H1 (cell line): Measurements from ENCODE around the gene PXDC1. TPM values are rescaled to one million over a fixed set of nuclear protein-coding genes. Genes with fewer than 3 reads are reported as not detected.

Experiments
- CTCF ChIA-PET: fragments of 300-600 bp; sonication (Branson Sonifier 250); formaldehyde crosslinking; loops from one replicate; lab custom pipeline; 2021; ENCODE audit not compliant: partially characterized antibody; lab: Charles Lee
- POLR2A ChIA-PET: fragments of 300-600 bp; sonication (Branson Sonifier 250); formaldehyde crosslinking; loops from one replicate; lab custom pipeline; 2021; ENCODE audit warnings: inconsistent platforms; ENCODE audit not compliant: partially characterized antibody; lab: Charles Lee
- DNase-seq, 2 experiments: peaks; one replicate each; pipeline versions ENCODE4 v3.0.0 to v3.0.0-alpha.2; 2010 to 2022; ENCODE audit warnings: low spot score in 2 of 2, low read depth in 1 of 2, mixed read lengths in 1 of 2
- FAIRE-seq: peaks from 2 replicates; lab custom pipeline; 2011; peaks lifted over from hg19 to GRCh38; lab: Jason Lieb, UNC
- H2AFZ ChIP-seq: 2 replicates; pipeline ENCODE4 v1.8.1; 2012; ENCODE audit warnings: low read length, inconsistent platforms
- H2AK5ac ChIP-seq: 2 replicates; pipeline ENCODE4 v1.6.1; 2013; ENCODE audit warnings: low read depth, low read length
- H2BK120ac ChIP-seq: replicated peaks from 2 replicates; pipeline ENCODE3; 2013; ENCODE audit warnings: low read depth, low read length, inconsistent platforms
- H2BK12ac ChIP-seq: 2 replicates; pipeline ENCODE4 v1.6.1; 2013; ENCODE audit warnings: low read depth, low read length
- H2BK15ac ChIP-seq: 2 replicates; pipeline ENCODE4 v1.6.1; 2013; ENCODE audit warnings: low read length
- H2BK20ac ChIP-seq: 2 replicates; pipeline ENCODE4 v1.6.1; 2013; ENCODE audit warnings: low read length
- H2BK5ac ChIP-seq: 2 replicates; pipeline ENCODE4 v1.6.1; 2013; ENCODE audit warnings: low read depth, low read length
- H3K14ac ChIP-seq: 2 replicates; pipeline ENCODE4 v1.6.1; 2013; ENCODE audit warnings: inconsistent platforms; ENCODE audit not compliant: insufficient read length
- H3K18ac ChIP-seq: 2 replicates; pipeline ENCODE4 v1.6.1; 2013; ENCODE audit warnings: low read length; ENCODE audit errors: extremely low read depth
- H3K23ac ChIP-seq: 2 replicates; pipeline ENCODE4 v1.6.1; 2013; ENCODE audit warnings: inconsistent platforms; ENCODE audit not compliant: insufficient read length
- H3K23me2 ChIP-seq: 2 replicates; pipeline ENCODE4 v1.6.1; 2013; ENCODE audit warnings: low read depth, low read length
- H3K27ac ChIP-seq: 2 replicates; pipeline ENCODE4 v1.6.1; 2011; ENCODE audit warnings: low read depth, low read length, inconsistent platforms
- H3K27me3 ChIP-seq, 4 experiments: replicated peaks in 1 of 4; 1 replicate in 1 of 4; 2 replicates in 3 of 4; pipeline versions ENCODE4 v1.6.1 to v1.8.1; 2011 to 2013; ENCODE audit warnings: low read length in 3 of 4, mild to moderate bottlenecking in 3 of 4, inconsistent platforms in 2 of 4, mixed read lengths in 2 of 4, moderate library complexity in 1 of 4; ENCODE audit not compliant: control insufficient read depth in 3 of 4, insufficient read depth in 3 of 4; ENCODE audit errors: extremely low read depth in 1 of 4
- H3K36me3 ChIP-seq, 4 experiments: 2 replicates each; pipeline versions ENCODE4 v1.6.1 to v1.8.1; 2011 to 2013; ENCODE audit warnings: mild to moderate bottlenecking in 4 of 4, low read length in 3 of 4, moderate library complexity in 2 of 4, control low read depth in 1 of 4, inconsistent platforms in 1 of 4; ENCODE audit not compliant: insufficient read depth in 4 of 4, control insufficient read depth in 2 of 4
- H3K4ac ChIP-seq: replicated peaks from 2 replicates; pipeline ENCODE3; 2013; ENCODE audit warnings: low read length, low read depth, mixed read lengths, inconsistent platforms; ENCODE audit not compliant: insufficient read length
- H3K4me1 ChIP-seq, 4 experiments: replicated peaks in 1 of 4; 1 replicate in 1 of 4; 2 replicates in 3 of 4; pipeline versions ENCODE4 v1.6.1 to v1.8.1; 2011 to 2013; ENCODE audit warnings: low read length in 3 of 4, inconsistent platforms in 2 of 4, mixed read lengths in 1 of 4; ENCODE audit not compliant: insufficient read depth in 4 of 4, control insufficient read depth in 3 of 4
- H3K4me2 ChIP-seq, 2 experiments: 2 replicates each; pipeline versions ENCODE4 v1.6.1 to v1.8.1; 2011 to 2013; ENCODE audit warnings: low read depth in 2 of 2, low read length in 2 of 2, control low read depth in 1 of 2, inconsistent platforms in 1 of 2, mild to moderate bottlenecking in 1 of 2; ENCODE audit not compliant: insufficient read depth in 1 of 2
- H3K4me3 ChIP-seq, 4 experiments: fragments of 200-600, 300-600 bp in 1 of 4; sonication (generic), shearing (Covaris generic), sonication (Bioruptor Twin) in 1 of 4; 2 replicates each; pipeline versions ENCODE4 v1.5.1 to v1.8.1; 2011 to 2016; ENCODE audit warnings: low read length in 4 of 4, low read depth in 3 of 4, control low read depth in 2 of 4, inconsistent platforms in 2 of 4, mild to moderate bottlenecking in 2 of 4, mixed read lengths in 1 of 4, moderate library complexity in 1 of 4; ENCODE audit not compliant: insufficient read depth in 2 of 4; ENCODE audit errors: extremely low read depth in 1 of 4
- H3K56ac ChIP-seq: replicated peaks from 2 replicates; pipeline ENCODE3; 2013; ENCODE audit warnings: low read depth, mild to moderate bottlenecking, mixed read lengths, low read length, inconsistent platforms; ENCODE audit not compliant: insufficient read length
- H3K79me1 ChIP-seq: 2 replicates; pipeline ENCODE4 v1.6.1; 2013; ENCODE audit warnings: low read depth, low read length, control low read depth
- H3K79me2 ChIP-seq, 2 experiments: 2 replicates each; pipeline versions ENCODE4 v1.6.1 to v1.8.1; 2012 to 2013; ENCODE audit warnings: low read length in 2 of 2, mild to moderate bottlenecking in 2 of 2, inconsistent platforms in 1 of 2; ENCODE audit not compliant: insufficient read depth in 2 of 2, control insufficient read depth in 1 of 2
- H3K9ac ChIP-seq, 4 experiments: replicated peaks in 1 of 4; 1 replicate in 1 of 4; 2 replicates in 3 of 4; pipeline versions ENCODE4 v1.6.1 to v1.8.1; 2011 to 2013; ENCODE audit warnings: low read depth in 3 of 4, low read length in 3 of 4, control low read depth in 2 of 4, mild to moderate bottlenecking in 2 of 4, moderate library complexity in 2 of 4, inconsistent platforms in 1 of 4; ENCODE audit errors: extremely low read depth in 1 of 4
- H3K9me3 ChIP-seq, 2 experiments: 2 replicates each; pipeline versions ENCODE4 v1.6.1 to v1.8.1; 2012 to 2013; ENCODE audit warnings: mild to moderate bottlenecking in 2 of 2, moderate library complexity in 2 of 2, control low read depth in 1 of 2, inconsistent platforms in 1 of 2, low read depth in 1 of 2, low read length in 1 of 2, mixed read lengths in 1 of 2; ENCODE audit not compliant: insufficient read depth in 2 of 2
- H4K20me1 ChIP-seq, 2 experiments: replicated peaks in 1 of 2; 2 replicates each; pipeline versions ENCODE3 to v1.8.1; 2011 to 2013; ENCODE audit warnings: inconsistent platforms in 2 of 2, low read length in 2 of 2, mild to moderate bottlenecking in 1 of 2; ENCODE audit not compliant: insufficient read depth in 2 of 2, control insufficient read depth in 1 of 2
- H4K5ac ChIP-seq: 2 replicates; pipeline ENCODE4 v1.6.1; 2013; ENCODE audit warnings: low read length, low read depth, mixed read lengths, inconsistent platforms; ENCODE audit not compliant: insufficient read length
- H4K8ac ChIP-seq: 2 replicates; pipeline ENCODE4 v1.8.0; 2013; ENCODE audit warnings: mild to moderate bottlenecking, moderate library complexity, low read length, inconsistent platforms; ENCODE audit not compliant: insufficient read depth; ENCODE audit errors: extremely low read depth
- H4K91ac ChIP-seq: replicated peaks from 2 replicates; pipeline ENCODE3; 2013; ENCODE audit warnings: low read length, mixed read lengths, inconsistent platforms; ENCODE audit not compliant: insufficient read length
- ASH2L ChIP-seq: fragments of 200-600, 300-600 bp; sonication (generic); IDR thresholded peaks from one replicate; pipeline ENCODE4 v1.7.1; 2017; ENCODE audit warnings: low read length
- JUND ChIP-seq: IDR thresholded peaks from 2 replicates; pipeline ENCODE4 v1.6.1; 2011; ENCODE audit warnings: mild to moderate bottlenecking, improper control_type of control experiment, low read length
- RAD21 ChIP-seq, 2 experiments: IDR thresholded peaks in 1 of 2; conservative IDR thresholded peaks in 1 of 2; 2 replicates each; pipeline ENCODE4 v1.6.1; 2011; ENCODE audit warnings: low read depth in 2 of 2, low read length in 2 of 2, improper control_type of control experiment in 1 of 2, inconsistent platforms in 1 of 2, mild to moderate bottlenecking in 1 of 2, moderate library complexity in 1 of 2
- SAP30 ChIP-seq: fragments of 300-600 bp; sonication (generic); IDR thresholded peaks from 2 replicates; pipeline ENCODE4 v1.7.1; 2012; ENCODE audit warnings: low read length, moderate library complexity, mild to moderate bottlenecking, inconsistent platforms; ENCODE audit not compliant: insufficient read depth, insufficient replicate concordance
- SIN3A ChIP-seq, 2 experiments: IDR thresholded peaks in 1 of 2; conservative IDR thresholded peaks in 1 of 2; 2 replicates each; pipeline ENCODE4 v1.6.1; 2011 to 2012; ENCODE audit warnings: low read length in 2 of 2, improper control_type of control experiment in 1 of 2, low read depth in 1 of 2, mild to moderate bottlenecking in 1 of 2
- SUZ12 ChIP-seq: fragments of 200-600 bp; sonication (generic); IDR thresholded peaks from 2 replicates; pipeline ENCODE4 v1.6.1; 2012; ENCODE audit warnings: mild to moderate bottlenecking, inconsistent platforms, low read length, moderate library complexity, mixed read lengths
- WGBS, 2 experiments: shearing (Covaris generic) in 1 of 2; methylation state at CpG; one replicate each; pipeline versions ENCODE4 v1.1.6 to v1.1.7; 2013 to 2015; ENCODE audit warnings: low lambda C conversion rate in 2 of 2, mixed read lengths in 2 of 2, inconsistent platforms in 1 of 2, low coverage in 1 of 2, missing lambda C conversion rate in 1 of 2; ENCODE audit not compliant: insufficient replicate concordance in 2 of 2, insufficient coverage in 1 of 2, insufficient read length in 1 of 2; ENCODE audit errors: extremely low coverage in 1 of 2, missing lambda C conversion rate in 1 of 2; 5-methylcytosine and 5-hydroxymethylcytosine counted together
- polyA plus RNA-seq, 7 experiments: library from polyadenylated mRNA; depleted of rRNA in 3 of 7; stranded (reverse) in 5 of 7; unstranded in 2 of 7; fragments of >200 nt in 5 of 7; fragments of 200-250 nt in 2 of 7; gene quantifications; 1 replicate in 5 of 7; 2 replicates in 1 of 7; 4 replicates in 1 of 7; pipeline versions ENCODE4 v1.2.1 to v1.2.3, GENCODE V29; 2011 to 2013; ENCODE audit warnings: missing spikeins in 2 of 7, mixed read lengths in 2 of 7
- total RNA-seq: library from RNA; stranded (reverse); fragmentation: NEBNext Ultra II Directional; extraction: Animal tissue kit (Norgen Biotek cat#: 25700); gene quantifications from 2 replicates; pipeline ENCODE4 v1.2.1, GENCODE V29; 2021

The PXDC1 gene
- total and polyA plus RNA-seq, 2 of the 8 experiments (the other 6 are each of a cell fraction or from before 2014, with no cell fraction given), result 1.7 to 2.0 TPM

DNA sequence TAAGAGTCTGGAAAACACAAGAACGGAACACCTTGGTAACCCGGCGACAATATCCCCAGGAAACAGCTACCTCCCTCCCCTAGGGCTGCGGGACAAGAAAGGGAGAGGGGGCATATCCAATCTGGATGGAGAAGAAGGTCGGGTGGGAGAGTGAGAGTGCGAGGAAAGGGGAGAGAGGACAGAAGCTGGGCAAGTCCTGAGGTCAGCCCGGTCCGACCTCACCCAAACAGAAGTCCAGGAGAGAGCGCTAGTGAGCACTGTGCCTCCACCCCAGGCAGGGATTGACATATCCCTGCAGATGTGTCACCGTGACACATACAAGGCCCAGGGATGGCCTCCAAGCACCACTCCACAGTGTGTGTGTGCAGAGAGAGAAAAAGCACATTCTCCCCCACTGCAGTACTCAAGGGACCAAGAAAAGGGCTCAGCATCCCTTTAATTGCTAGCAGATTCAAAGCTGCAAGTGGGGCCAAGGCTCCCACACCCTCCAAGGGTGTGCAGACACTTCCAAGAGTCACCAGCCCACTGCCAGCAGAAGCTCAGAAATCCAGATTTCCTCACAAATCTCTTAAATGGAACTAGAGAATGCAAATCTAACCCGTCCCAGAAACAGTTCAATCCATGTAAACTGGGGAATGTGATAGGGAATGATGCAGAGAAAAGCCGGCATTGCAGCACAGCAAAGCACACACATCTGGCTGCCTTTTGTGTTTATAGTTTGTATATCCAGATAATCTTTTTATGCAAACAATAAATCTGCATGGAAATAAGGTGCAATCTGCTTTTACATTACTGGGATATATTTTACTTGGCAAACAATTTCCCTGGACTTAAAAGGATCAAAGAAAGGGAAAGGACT lies 3.1 kb downstream of the PXDC1 start:
- no peaks in the 10 kb centered on the region for H3K79me1 ChIP-seq
- H2BK5ac ChIP-seq, result 0 out of 2 replicates have a peak overlapping the region, but pooled peaks have one; percentile 32
- H2AFZ ChIP-seq, result no peak overlapping the region
- no peak overlapping the region for H3K14ac ChIP-seq
- no peak overlapping the region for H3K4ac ChIP-seq
- H3K9ac ChIP-seq, result no peak overlapping the region
- H2BK15ac ChIP-seq, result no peak overlapping the region
- H4K20me1 ChIP-seq, result peaks cover 0 to 2% of the 10 kb centered on the region in 2 experiments
- H3K18ac ChIP-seq, result no peak overlapping the region
- no peak for FAIRE-seq
- H3K27me3 ChIP-seq, result peaks cover 12 to 45% (median 39%) of the 10 kb centered on the region in 4 experiments
- peak in 1 of 2 experiments; percentile 81 for DNase-seq
- ChIA-PET CTCF (interaction anchor here (0.6 to 8.8 kb wide), 41 partner anchors 9 to 477 kb away, joined by 3 to 82 read pairs (median 4); partner anchors contain the start of gene FAM50B), POLR2A (interaction anchor here (0.5 to 1.8 kb wide), 2 partner anchors 34 to 100 kb away, joined by 5 to 7 read pairs; partner anchors contain the start of gene FAM50B)
- H2AK5ac ChIP-seq, result no peak overlapping the region
- no peak overlapping the region for H3K4me2 ChIP-seq
- H3K23me2 ChIP-seq, result peaks cover 19% of the 10 kb centered on the region; the same call in 1 of the 2 replicates
- H3K9me3 ChIP-seq, result no peaks in the 10 kb centered on the region
- 39% methylated on average over 12 of the region's 12 CpGs; no CpG with 5 or more reads in 1 of the 2 experiments for WGBS, 2 experiments
- no peak overlapping the region for H3K27ac ChIP-seq
- H3K23ac ChIP-seq, result no peak overlapping the region
- H4K5ac ChIP-seq, result no peak overlapping the region
- 0 out of 2 replicates have a peak overlapping the region, but pooled peaks have one; percentile 27 for H2BK12ac ChIP-seq
- H2BK120ac ChIP-seq, result no peak overlapping the region
- peak overlapping the region; percentile 93; the same call in 1 of the 2 replicates for H2BK20ac ChIP-seq
- H3K79me2 ChIP-seq, result no peaks in the 10 kb centered on the region
- no peak overlapping the region for H3K4me3 ChIP-seq
- peaks cover 0 to 14% (median 5%) of the 10 kb centered on the region in 4 experiments; a peak in 5 of 7 replicates for H3K4me1 ChIP-seq
- no peak overlapping the region for H4K8ac ChIP-seq
- H4K91ac ChIP-seq, result no peak overlapping the region
- no peaks in the 10 kb centered on the region for H3K36me3 ChIP-seq
- H3K56ac ChIP-seq, result no peak overlapping the region
- TF ChIP-seq SAP30 (no peak), RAD21 (IDR thresholded peaks at IDR 0.05 in 1 of 2, conservative IDR thresholded peaks at IDR 0.05 in 1 of 2; ENCODE audit: low read depth in 2 of 2, low read length in 2 of 2) (peak; percentile 72 to 80), SUZ12 (0 out of 2 replicates have a peak, but pooled peaks have one; percentile 27), JUND (0 out of 2 replicates have a peak, but pooled peaks have one; percentile 7), ASH2L (no peak), SIN3A (conservative IDR thresholded peaks at IDR 0.05 in 1 of 2, IDR thresholded peaks at IDR 0.05 in 1 of 2; ENCODE audit: low read depth in 1 of 2, low read length in 2 of 2) (peak in 1 of 2 experiments; percentile 65; a peak in 1 of 4 replicates)
